Chondrocyte (in vitro differentiated cells): ENCODE measurements around the gene ADPRS. TPM values are rescaled to one million over a fixed set of nuclear protein-coding genes. Genes with fewer than 3 reads are reported as not detected.

Experiments used
- DNase-seq: peaks from one replicate; pipeline ENCODE4 v3.0.0; 2021; ENCODE audit warnings: mixed read lengths, low spot score
- H3K27ac Mint-ChIP-seq: one replicate; pipeline ENCODE4 v1.8.0; 2021; ENCODE audit warnings: mild to moderate bottlenecking, moderate library complexity, mixed read lengths; ENCODE audit not compliant: unreplicated experiment
- H3K27me3 Mint-ChIP-seq: 2 replicates; pipeline ENCODE4 v1.8.0; 2021; ENCODE audit warnings: low read depth, mixed read lengths
- H3K36me3 Mint-ChIP-seq: 2 replicates; pipeline ENCODE4 v1.8.0; 2021; ENCODE audit warnings: low read depth, mixed read lengths
- H3K4me1 Mint-ChIP-seq: 2 replicates; pipeline ENCODE4 v1.8.0; 2021; ENCODE audit warnings: low read depth, mild to moderate bottlenecking, mixed read lengths
- H3K4me3 Mint-ChIP-seq: one replicate; pipeline ENCODE4 v1.8.0; 2021; ENCODE audit warnings: mild to moderate bottlenecking, moderate library complexity, mixed read lengths; ENCODE audit not compliant: unreplicated experiment
- H3K9me3 Mint-ChIP-seq: 2 replicates; pipeline ENCODE4 v1.8.0; 2021; ENCODE audit warnings: low read depth, mixed read lengths
- CTCF ChIP-seq: fragments of 200-600 bp; sonication (generic); IDR thresholded peaks from 2 replicates; pipeline ENCODE4 v1.5.0; 2021; ENCODE audit warnings: antibody characterized with exemption, mild to moderate bottlenecking, moderate library complexity
- total RNA-seq: library from RNA; stranded (reverse); gene quantifications from 3 replicates; pipeline ENCODE4 v1.2.1, GENCODE V29; 2021

ADPRS gene
- total RNA-seq, 1 donor from 2014 or later, result 26.9 TPM

GRCh38 chr1:36128905-36129206, 40.2 kb downstream of the ADPRS start:
- no peak overlapping the region for H3K27ac Mint-ChIP-seq
- no peak for DNase-seq
- H3K4me3 Mint-ChIP-seq, result no peak overlapping the region
- peaks cover 2% of the 10 kb centered on the region for H3K27me3 Mint-ChIP-seq
- TF ChIP-seq CTCF, result no peak
- H3K36me3 Mint-ChIP-seq, result no peaks in the 10 kb centered on the region
- H3K9me3 Mint-ChIP-seq, result no peaks in the 10 kb centered on the region
- H3K4me1 Mint-ChIP-seq, result peaks cover 32% of the 10 kb centered on the region

- no peak for DNase-seq
- H3K27me3 Mint-ChIP-seq, result no peaks in the 10 kb centered on the region
- TF ChIP-seq CTCF, result no peak
- H3K4me1 Mint-ChIP-seq, result peaks cover 48% of the 10 kb centered on the region
- H3K27ac Mint-ChIP-seq, result no peak overlapping the region
- H3K9me3 Mint-ChIP-seq, result no peaks in the 10 kb centered on the region
- no peaks in the 10 kb centered on the region for H3K36me3 Mint-ChIP-seq
- H3K4me3 Mint-ChIP-seq, result no peak overlapping the region
These were observed 43.3 kb downstream of the ADPRS start for GRCh38 chr1:36132029-36132428.

- DNase-seq, result no peak
These were observed 44.8 kb downstream of the ADPRS start for GRCh38 chr1:36133484-36133883.

GRCh38 chr1:36134031-36134430, 45.3 kb downstream of the ADPRS start:
- TF ChIP-seq CTCF, result no peak
- no peak for DNase-seq
- Mint-ChIP-seq H3K9me3 (no peaks in the 10 kb centered on the region), H3K27ac (peak overlapping the region; percentile 67), H3K36me3 (peaks cover 4% of the 10 kb centered on the region), H3K4me3 (no peak overlapping the region), H3K4me1 (peaks cover 46% of the 10 kb centered on the region), H3K27me3 (no peaks in the 10 kb centered on the region)

More at GRCh38 chr1:36133484-36133883, 44.8 kb downstream of the ADPRS start:
- peaks cover 4% of the 10 kb centered on the region for H3K36me3 Mint-ChIP-seq
- H3K27me3 Mint-ChIP-seq, result no peaks in the 10 kb centered on the region
- H3K9me3 Mint-ChIP-seq, result no peaks in the 10 kb centered on the region
- H3K27ac Mint-ChIP-seq, result peak overlapping the region; percentile 49
- TF ChIP-seq CTCF, result no peak
- H3K4me1 Mint-ChIP-seq, result peaks cover 48% of the 10 kb centered on the region
- H3K4me3 Mint-ChIP-seq, result no peak overlapping the region

GRCh38 chr1:36134505-36135329, 46.0 kb downstream of the ADPRS start:
- Mint-ChIP-seq H3K4me3 (no peak overlapping the region), H3K36me3 (peaks cover 4% of the 10 kb centered on the region), H3K9me3 (no peaks in the 10 kb centered on the region), H3K4me1 (peaks cover 46% of the 10 kb centered on the region), H3K27me3 (no peaks in the 10 kb centered on the region), H3K27ac (peak overlapping the region; percentile 90)
- TF ChIP-seq CTCF, result peak; percentile 97
- no peak for DNase-seq
